CD4-positive, alpha-beta T cell treated with Interleukin-15 for 1 hour (primary cell): Measurements from ENCODE around the gene PRKD2.

Source experiments
- DNase-seq: peaks from one replicate; pipeline ENCODE4 v3.0.0-alpha.2; 2020

The PRKD2 gene

DNA sequence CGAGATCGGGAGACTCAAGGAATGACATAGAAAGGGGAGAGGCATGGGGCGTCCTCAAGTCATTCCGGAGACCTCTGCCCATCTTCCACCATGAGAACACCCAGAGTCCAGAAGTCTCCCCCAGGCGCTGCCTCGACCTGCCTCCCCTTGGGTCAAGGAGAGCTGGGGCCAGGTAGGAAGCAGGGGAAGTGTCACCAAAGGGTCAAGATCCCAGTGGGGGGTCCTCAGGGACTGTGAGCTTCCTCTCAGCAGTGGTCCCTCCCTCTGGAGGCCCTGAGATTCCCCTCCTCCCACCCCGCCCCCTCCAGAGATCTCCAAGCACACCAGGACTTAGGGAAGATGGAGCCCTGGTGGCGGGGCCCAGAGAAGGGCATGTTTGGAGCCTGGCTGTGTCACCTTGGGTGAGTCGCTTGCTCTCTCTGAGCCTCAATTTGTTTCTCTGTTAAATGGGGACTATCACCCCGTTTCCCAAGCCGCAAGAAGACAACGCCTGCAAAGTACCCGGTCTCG lies 56.9 kb downstream of the PRKD2 start:
- no peak for DNase-seq

DNA sequence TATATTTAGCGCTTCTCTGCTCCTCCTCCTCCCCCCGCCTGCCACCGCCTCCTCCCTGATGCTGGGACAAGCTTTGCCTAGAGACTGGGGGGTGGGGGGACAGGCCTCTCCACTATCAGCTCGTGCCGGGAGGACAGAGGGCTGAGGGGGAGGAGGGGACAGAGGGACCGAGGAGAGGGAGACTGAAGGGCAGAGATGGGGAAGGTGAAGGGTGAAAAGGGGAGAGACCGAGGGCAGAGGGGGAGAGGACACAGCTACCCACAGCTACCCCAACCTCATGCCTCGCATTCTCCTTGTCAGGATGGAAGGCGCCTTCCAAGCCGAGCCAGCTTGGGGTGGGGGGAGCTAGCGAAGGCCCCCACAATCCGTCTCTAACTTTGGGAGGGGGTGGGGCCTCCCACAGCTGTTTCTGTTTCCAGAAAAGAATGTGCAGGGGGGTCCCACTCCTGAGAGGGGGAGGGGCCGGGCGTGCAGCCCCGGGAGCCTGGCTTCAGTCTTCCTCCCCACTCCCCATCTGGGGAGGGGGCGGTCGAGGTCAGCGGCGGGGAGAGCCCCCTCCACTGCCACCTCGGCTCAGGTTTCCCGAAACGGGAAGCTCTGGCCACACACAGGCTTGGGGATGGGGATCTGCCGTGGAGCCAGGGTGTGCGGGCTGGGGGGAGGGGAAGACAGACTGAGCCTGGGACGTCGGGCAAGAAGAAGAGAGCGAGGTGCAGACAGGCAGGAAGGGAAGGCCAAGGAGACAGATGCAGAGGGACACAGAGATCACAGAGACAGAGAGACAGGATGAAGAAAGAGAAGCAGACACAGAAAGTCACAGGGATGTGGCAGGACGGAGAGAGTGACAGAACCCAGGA lies 57.5 kb downstream of the PRKD2 start:
- peak; percentile 26 for DNase-seq

- no peak for DNase-seq
Observed at GRCh38 chr19:46656541-46656940, 60.4 kb downstream of the PRKD2 start.

- DNase-seq = no peak
Observed at GRCh38 chr19:46654621-46655152, 62.2 kb downstream of the PRKD2 start.

- DNase-seq = no peak
Observed at GRCh38 chr19:46650445-46650844, 66.5 kb downstream of the PRKD2 start.

- DNase-seq = no peak
Observed at GRCh38 chr19:46648961-46649960, 67.7 kb downstream of the PRKD2 start.

- no peak for DNase-seq
Observed at GRCh38 chr19:46648060-46648960, 68.6 kb downstream of the PRKD2 start.

DNA sequence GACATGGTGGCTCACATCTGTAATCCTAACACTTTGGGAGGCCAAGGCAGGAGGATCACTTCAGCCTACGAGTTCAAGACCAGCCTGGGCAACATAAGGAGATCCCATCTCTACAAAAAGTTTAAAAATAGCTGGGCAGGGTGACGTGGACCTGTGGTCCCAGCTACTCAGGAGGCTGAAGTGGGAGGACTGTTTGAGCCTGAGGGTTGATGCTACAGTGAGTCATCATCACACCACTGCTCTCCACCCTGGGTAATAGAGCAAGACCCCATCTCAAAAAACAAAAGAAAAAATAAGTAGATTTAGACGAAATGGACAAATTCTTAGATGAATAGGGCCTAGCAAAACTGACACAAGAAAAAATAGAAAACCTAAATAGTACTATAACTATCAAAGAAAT lies 70.5 kb downstream of the PRKD2 start:
- no peak for DNase-seq

- no peak for DNase-seq
Observed at GRCh38 chr19:46644720-46645119, 72.2 kb downstream of the PRKD2 start.

- DNase-seq = no peak
Observed at GRCh38 chr19:46640656-46641055, 76.3 kb downstream of the PRKD2 start.

GRCh38 chr19:46639358-46640182 lies 77.3 kb downstream of the PRKD2 start:
- DNase-seq = peak; percentile 65

DNA sequence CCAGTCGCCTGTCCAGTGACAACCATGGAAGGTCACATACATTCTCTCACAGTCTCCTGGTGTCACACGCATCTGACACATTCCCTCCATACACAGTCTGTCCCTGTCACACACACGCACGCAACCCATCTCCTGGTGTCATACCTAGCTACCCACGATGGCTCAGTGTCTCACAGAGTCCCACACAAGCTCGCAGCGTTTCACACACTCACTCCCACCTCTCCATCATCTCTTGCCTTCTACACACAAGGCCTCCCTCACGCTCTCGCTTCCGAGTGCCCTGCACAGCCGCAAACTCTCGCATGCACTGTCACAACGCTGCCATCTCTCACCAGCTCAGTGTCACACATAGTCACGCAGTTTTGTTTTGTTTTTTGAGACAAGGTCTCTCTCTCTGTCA lies 79.7 kb downstream of the PRKD2 start:
- DNase-seq = no peak

DNA sequence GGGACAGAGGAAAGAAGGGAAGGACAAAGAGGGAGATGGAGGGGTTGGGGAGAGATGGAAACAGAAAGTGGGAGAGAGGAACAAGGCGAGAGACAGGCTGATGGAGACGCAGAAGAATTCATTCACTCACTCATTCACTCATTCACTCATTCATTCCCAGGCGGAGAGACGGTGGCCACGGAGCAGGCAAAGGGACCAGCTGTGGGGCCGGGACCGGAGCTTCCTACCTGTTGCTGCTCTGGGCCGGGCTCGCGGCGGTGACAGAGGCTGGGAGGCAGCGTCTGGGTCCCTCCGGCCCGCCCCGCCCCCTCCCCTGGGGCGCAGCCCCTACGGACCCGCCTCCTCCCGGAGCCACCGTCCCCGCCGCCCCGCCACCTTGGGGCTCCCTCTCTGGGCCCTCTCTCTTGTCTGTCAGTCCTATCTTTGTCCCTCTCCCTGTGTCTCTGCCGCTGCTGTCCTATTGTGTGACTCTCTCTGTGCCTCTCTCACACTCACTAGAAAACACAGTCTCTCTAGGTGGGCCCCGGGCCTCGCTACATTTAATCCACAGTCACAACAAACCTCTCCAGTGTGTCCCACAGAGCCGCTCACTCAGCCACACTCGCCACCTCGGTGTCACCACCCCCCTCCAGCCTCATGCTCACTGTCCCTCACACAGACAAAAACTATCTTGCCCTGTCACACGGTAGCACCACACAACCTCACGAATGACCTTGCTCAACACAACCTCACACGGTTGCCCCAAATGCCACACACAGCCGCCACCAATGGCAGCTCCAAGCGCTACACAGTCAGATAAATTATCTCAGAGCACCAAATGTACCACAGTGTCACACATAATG lies 80.8 kb downstream of the PRKD2 start, which contains the start of gene GNG8:
TSS of gene GNG8 (minus strand) at position 283 of the 842 bp plus-strand sequence. CDS start 1,520 bp downstream, outside the sequence.
- DNase-seq = peak; percentile 43

DNA sequence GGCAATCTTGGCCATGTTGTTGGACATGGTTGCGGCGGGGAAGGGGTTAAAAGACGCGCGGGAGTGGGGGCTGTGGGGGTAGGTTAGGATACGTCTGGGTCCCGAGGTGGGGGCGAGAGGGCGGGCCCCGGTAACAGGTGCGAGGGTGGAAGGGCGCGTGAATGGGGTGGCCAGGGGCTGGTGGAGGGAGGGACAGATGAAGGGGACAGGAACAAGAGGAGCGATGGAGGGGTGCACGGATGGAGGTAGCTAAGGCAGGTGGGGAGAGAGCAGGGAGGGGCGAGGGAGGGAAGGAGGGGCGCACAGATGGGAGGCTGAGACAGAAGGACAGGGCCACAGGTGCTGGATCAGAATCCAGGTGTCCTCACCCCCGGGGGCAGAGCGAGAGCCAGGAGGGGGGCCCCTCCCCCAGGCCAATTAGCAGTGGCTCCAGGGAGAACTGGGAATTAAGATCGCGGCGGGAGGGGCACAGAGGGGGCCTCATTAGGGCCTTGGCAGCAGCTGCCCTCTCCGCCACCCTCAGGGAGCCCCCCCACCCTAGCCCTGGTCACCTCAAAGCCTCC lies 82.2 kb downstream of the PRKD2 start:
- DNase-seq = no peak

DNA sequence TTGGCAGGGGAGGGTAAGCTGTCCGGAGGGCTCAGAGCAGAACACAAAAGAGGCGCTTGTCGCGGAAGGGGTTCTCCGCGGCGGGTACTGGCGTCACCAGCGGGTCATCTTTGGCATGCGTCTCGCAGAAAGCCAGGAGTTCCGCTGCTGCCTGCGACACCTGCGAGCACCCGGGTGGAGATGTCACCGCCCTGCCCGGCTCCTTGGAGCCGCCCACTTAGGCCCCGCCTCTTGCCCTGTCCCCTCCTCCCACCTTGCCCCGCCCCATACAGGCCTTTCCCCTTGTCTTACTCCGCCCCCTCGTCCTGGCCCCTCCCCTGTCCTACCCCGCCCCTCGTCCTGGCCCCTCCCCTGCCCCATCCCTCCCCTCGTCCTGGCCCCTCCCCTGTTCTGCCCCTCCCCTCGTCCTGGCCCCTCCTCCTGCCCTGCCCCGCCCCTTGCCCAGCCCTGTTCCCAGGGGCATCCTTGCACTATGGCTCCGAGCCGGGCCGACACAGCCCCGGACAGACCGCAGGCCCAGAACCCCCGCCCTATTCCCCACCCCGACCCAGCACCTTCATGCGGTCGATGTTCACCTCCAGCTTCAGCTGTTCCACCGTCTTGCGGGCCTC lies 82.8 kb downstream of the PRKD2 start:
- DNase-seq = peak; percentile 97

DNA sequence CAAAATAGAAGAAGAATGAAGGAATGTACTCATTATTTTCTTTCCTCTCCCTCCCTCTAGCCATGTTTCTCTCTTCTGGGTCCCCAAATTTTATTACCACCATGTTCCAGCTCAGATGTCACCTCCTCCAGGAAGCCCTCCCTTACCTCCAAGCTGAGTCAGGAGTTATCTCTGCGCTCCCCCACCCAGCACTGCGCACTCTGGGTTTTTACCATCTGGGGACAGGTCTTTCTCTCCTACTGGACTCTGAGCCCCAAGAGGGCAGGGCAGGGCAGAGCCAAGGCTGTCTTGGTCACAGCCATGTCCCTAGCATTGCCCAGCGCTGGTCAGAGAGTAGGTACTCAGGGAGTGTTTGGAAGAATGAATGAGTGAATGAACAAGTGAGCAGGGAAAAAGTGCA lies 83.8 kb downstream of the PRKD2 start:
- no peak for DNase-seq

- no peak for DNase-seq
Observed at GRCh38 chr19:46631481-46631880, 85.4 kb downstream of the PRKD2 start.

DNA sequence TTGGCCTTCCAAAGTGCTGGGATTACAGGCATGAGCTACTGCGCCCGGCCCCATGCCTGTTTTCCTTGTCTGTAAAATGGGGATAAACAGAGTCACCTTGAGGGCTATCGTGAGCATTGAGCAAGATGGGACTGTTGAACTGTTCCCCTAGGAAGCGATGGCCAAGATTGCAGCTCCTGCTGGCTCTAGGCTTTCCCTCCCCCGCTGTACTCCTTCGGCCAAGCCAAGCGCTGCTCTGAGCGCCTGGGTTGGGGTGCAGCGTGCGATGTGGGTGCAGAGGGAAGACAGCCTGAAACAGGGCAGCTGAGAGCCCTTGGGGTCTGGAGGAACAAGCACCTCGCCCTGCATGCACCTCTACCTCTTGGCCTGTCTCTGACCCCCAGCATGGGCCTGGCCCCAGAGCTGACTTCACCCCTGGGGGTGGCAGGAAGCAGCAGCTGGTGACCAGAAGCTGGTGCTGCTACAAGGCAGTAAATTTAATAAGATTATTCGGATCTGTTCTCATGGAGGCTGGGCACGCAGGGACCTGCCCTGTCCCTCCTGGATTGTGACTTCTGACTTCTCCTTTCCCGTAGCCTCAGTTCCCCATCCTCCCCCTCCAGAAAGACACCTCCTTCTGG lies 86.2 kb downstream of the PRKD2 start:
- DNase-seq = no peak

DNA sequence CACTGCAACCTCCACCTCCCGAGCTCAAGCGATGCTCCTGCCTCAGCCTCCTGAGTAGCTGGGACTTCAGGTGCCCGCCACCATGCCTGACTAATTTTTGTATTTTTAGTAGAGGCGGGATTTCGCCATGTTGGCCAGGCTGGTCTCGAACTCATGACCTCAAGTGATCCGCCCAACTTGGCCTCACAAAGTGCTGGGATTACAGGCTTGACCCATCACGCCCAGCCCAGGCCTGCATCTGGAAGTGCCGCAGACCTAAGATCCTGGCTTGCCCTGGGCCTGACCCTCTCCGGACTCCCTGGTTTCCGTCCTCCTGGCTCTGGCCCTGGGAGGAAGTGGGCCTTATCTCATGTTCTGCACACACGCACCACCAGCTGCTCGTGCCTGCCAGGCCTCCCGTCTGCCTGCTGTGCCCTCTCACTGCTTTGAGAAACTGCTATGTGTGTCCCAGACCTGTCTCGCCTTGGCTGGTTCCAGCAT lies 87.3 kb downstream of the PRKD2 start:
- DNase-seq = no peak
